Right renal cortex interstitium (tissue), 3 donors: ENCODE data around the gene FCAMR. TPM values are rescaled to one million over a fixed set of nuclear protein-coding genes. Genes with fewer than 3 reads are reported as not detected.
"Not testable (repeated sequence)": the region's sequence is repeated elsewhere in the genome, so short reads cannot be mapped to it uniquely, and the experiment has no call there.

ENCODE experiments used
- DNase-seq, 3 donors: peaks; one replicate each; pipeline ENCODE4 v3.0.0-alpha.2; 2013; ENCODE audit warnings: low read depth in 3 of 3, low spot score in 2 of 3
- polyA plus RNA-seq, 3 donors: library from polyadenylated mRNA; unstranded; fragments of 120-200 nt; gene quantifications; one replicate each; pipeline ENCODE4 v1.2.1, GENCODE V29; 2013; ENCODE audit not compliant: insufficient read length in 3 of 3

Gene FCAMR
- polyA plus RNA-seq, 3 donors: 5.9 to 12.5 (median 9.8) TPM

DNA sequence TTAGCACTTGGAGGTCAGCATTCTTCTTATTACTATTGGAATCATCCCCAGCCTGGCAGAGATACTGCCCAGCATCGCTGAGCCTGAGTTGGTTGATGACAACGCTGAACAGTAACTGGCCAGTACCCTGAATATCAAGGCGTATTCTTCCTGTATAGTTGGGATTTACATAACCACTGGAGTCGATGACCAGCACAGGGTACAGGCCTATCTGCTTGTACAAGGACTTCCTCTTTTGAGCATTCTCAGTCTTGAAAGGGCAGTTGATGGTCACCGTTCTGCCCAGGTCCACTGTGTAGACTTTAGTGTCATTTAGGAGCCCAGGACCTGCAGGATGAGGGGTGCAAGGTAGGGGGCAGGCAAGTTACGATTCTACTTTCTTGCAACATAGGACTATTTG, 32.8 kb downstream of the FCAMR start:
- no peak for DNase-seq

DNA sequence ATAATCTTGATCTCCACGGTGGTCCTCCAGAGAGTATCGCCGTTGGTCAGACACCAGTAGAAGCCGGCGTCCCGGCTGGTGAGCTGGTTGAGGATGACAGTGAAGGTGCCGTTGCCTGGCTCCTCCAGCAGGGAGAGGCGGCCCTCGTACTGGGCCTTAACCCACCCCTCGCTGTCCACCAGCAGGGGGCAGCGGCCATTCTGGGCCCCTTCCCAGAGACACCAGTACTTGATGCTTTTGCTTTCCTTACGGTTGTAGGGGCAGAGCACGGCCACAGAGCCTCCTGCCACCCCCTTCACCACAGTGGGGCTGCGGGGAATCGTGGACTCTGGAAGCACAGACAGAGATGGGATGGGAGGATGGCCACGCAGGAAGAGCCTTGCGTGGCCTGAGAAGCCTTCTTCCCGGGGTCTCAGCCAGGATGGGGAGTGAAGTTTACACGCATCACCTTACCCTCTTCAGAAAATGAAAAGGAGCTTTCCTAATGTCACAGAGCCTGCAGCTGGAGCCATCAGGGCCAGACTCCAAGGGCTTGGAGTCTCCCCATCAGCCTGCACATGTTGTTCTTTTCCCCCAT, 34.7 kb downstream of the FCAMR start:
- DNase-seq: no peak

DNA sequence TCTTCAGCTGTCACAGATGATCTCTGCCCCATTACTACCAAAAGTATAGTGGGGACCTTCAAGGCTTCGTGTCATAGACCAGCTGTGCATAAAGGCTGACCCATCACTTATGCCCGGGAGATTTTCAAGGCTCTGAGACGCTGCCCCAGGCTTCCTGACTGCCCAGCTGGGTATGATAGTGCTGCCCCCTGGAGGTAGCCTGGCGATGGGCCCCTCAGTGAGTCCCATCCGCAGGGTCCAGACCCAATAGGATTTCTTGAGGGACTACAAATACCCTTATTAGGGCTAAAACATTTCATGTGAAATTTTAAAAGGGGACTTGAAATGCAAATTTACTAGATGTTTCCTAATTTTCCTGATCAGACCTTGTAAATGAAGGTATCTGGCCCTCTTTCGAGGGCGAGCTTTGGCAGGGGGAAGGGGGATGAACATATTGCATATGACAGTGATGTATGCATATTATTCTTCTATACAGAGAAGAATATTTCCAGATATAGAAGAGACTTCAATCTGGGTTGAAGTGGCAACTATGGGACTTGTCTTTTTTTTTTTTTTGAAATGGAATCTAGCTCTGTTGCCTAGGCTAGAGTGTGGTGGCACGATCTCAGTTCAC, 36.8 kb downstream of the FCAMR start:
- DNase-seq: no peak

DNA sequence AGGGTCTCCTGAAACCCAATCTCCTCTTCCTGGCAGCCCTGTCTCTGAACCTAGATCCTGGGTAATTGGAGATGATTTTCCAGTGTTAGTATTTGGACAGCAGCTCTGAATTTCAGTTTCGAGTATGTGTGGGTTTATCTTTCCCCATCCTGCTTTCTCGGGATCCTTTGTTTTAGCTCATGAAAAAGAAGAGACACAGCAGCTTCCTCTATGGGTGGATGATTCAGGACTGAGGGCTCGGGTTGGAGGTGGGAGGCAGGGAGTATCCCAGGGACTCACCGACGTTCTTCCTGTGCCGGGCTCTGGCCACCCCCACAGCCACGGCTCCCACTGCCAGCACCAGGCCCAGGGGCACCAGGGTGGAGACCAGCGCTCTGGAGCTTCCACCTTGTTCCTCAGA, 38.1 kb downstream of the FCAMR start:
- DNase-seq: no peak

DNA sequence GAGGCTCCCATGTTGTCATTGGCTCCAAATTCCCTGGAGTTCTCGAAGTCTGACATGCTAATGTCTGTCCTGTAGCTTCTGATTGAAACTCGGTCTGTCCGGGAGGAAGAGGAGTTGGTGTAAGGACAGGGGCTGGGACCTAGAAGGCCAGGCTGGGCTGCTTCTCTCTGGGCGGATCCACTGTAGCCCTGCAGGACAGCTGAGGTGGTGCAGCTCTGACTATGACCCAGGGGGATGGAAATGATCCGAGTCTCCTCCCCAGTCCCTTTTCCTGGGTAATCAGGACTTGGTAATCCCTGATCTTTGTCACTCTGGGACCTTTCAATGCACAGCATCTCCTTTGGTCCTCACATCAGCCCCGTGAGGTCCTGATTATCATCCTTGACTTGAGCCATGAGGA, 38.6 kb downstream of the FCAMR start:
- no peak for DNase-seq

DNA sequence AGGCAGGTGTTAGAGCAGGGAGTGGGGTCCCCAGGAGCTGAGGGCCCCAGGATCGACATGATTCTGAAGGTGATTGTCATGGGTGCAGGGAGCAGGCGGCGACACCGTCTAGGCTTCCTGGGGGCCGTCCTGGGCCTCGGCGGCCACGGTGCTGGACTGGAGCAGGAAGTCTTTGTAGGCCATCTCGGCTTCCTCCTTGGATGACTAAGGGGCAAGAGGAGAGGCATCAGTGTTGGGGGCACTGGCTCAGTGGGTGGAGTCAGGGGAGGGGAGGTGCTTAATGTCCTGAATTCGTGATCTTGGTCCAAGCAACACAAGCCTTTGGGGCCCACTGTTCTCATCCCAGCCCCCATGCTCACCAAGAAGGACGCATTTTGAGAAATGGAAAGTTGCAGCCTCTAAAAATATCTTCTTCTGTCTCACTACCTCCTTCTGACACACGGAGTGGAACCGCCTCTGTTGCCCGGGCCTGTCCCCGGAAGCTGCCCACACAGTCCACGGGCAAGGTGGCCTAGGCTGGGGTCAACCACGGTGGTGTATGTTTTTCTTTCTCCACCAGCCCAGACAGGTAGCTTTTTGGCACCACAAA, 40.0 kb downstream of the FCAMR start:
- DNase-seq: no peak

DNA sequence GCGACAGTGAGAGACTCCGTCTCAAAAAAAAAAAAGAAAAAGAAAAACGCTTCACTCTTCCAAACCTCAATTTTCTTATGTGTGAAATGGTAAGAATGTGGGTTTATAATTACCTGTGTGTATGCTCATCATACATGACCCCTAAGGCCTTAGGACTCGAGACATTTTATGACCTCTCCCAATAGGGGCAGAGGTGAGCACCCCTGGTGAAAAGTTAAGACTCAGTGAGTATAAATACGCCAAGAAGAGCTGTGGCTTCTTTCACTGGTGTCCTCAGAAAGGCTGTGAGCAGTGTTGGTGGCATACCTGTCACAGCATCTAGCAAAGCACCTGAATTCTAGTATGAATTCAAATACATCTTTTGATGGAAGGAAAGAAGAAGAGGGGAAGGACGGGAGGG, 40.7 kb downstream of the FCAMR start:
- DNase-seq: no peak

DNA sequence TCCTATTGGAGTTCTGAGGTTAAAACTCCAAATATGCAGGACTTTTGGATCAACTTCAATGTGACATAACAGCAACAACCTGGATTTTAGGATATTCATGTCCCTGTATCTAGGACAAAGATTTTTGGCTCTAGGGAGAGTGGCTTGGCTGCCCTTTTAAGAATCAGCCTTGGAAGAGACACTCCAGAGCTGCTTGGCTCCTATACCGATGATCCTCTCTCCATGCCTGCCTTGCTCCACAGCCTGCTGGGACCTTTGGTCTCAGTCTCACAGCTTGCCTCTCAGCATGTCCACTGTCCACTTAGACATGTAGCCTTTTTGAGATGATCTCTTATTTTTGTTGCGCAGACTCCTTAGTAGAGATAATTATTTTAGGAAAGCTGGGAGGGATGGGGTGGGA, 44.0 kb downstream of the FCAMR start:
- DNase-seq: no peak

DNA sequence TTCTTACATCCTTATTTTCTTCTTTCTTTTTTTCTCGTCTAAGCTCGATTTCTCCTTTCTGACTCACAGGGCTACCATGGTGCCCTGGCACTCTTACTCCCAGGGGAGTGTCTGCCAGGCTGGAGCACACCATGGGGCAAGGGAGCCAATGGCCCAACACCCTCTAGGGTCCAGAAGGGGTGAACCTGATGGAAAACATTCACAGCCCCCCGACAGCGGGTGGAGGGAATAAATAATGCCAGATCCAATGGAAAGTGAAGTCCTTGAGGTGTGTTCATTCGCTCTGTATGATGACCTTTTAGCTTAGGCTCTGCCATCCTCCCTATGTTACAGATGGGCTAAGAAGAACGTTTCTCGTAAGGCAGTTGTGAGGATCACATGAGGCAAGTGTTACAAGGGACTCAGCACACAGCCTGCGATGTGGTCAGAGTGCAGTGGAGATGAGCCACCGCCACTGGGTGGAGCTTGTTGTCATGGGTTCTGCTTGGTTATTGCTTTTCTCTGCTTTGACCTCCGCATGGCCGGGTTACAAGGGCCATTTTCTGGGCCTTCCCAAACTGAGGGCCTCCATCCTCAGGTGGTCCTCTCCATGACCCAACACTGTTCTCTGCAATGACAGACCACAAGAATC, 45.0 kb downstream of the FCAMR start:
- DNase-seq: no peak

DNA sequence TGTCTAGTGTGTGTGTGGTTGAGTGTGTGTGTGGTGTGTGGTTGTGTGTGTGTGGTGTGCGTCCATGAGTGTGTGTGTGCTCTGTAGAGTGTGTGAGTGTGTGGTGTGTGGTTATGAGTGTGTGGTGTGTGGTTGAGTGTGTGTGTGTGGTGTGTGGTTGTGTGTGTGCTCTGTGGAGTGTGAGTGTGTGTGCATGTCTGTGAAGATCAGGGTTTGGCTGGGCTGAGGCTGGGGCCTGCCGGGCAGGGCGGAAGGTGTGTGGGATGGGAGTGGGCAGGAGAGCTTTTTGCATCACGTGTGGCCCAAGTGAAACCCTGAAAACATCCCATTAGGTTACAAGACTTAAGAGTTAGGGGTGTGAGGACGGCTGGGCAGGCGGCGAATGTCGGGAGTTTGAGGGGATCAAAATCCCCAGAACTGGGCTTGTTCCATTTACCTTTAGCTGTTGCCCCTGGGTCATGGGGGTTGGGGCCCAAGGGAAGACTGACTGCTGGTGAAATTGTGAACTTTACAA, 45.6 kb downstream of the FCAMR start:
- no peak for DNase-seq

DNA sequence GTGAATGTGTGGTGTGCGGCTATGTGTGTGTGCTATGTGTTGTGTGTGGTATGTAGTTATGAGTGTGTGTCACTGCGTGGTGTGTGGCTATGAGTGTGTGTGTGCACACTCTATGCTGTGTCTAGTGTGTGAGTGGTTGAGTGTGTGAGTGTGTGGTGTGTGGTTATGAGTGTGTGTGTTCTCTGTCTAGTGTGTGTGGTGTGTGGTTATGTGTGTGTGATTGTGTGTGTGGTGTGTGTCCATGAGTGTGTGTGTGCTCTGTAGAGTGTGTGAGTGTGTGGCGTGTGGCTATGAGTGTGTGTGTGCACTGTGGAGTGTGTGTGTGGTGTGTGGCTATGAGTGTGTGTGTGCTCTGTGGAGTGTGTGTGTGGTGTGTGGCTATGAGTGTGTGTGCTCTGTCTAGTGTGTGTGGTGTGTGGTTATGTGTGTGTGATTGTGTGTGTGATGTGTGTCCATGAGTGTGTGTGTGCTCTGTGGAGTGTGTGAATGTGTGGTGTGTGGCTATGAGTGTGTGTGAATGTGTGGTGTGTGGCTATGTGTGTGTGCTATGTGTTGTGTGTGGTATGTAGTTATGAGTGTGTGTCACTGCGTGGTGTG, 46.2 kb downstream of the FCAMR start:
- DNase-seq: not testable (repeated sequence)

DNA sequence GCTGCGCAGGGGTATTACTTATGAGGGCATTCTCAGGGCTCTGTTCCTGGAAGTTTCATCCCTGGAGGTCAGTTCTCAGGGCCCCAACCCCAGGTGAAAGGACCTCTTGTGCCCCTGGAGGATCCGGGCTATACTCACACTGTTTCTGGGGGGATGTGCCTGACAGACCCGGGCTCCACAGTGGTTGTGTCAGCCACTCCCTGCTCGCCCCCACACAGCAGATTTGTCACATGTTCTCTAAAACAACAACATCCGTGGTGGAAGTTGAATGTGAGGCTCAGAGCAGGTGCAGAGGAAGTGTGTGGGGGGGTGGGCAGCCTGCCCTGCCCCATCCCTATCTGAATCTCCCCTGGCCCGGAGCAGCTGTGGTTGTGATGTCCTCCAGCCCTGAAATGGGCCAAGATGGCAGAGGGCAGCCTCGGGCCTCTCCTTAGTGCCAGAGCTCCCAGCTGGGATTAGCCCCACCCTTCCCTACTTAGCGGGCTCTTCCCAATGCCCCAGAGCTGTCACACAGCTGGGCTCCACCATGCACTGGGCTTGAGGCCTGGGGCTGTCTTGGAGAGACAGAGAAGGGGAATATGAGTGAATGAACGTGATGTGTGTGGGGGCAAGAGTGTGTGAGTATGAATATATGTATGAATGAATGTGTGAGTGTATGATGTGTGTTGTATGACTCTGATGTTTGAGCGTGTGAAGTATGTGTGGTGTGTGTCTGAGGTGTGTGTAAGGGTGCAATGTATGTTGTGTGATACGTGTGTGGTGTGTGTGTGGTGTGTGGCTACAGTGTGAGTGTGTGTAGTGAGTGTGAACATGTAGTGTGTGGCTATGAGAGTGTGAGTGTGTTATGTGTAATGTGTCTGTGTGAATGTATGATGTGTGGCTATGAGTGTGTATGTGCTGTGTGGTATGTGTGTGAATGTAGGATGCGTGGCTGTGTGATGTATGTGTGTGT, 47.0 kb downstream of the FCAMR start:
- DNase-seq: no peak

DNA sequence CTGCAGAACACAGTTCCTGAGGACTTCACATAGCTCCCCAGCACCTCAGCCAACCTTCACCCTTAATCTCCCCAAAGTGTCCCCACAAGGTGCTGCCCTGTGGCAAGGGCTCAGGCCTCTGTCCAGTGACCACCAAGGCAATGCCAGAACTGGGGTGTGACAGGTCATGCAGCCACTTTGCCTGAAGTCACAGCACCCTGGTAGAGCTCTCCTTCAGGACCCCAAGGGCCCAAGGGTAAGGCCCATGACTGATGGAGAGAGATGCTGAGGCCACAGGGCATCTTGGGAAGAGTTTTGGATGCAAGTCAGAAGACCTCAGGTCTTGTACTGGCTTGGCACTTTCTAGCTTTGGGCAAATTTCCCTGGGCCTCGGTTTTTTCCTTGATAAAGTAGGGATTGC, 47.7 kb downstream of the FCAMR start:
- DNase-seq: no peak

DNA sequence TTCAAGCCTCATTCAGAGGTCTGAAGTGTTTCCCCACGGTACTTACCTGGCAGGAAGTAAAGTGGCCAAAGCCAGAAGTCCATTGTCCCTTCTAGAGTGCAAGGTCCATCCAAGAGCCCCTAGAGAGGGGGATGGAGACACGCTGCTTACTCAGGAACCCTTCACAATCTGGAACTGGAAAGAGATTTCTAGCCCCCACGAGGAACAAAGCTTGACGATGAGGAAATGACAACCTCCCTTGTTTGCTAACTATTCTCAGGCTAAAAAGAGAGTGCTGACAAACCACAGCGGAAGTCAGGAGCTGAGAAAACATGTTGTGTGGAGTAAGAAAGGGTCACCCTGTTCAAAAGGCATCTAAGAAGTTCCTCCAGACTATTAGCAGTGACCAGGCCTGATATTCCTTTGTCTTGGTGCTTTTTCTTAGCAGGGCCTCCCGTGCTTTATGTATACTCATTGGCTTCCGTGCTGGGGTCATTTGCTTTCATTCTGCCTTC, 48.4 kb downstream of the FCAMR start, which contains the start of gene FCMR:
TSS of gene FCMR (minus strand) at position 170 of the 494 bp plus-strand sequence. CDS start at position 83, 87 bp downstream.
- DNase-seq: no peak

DNA sequence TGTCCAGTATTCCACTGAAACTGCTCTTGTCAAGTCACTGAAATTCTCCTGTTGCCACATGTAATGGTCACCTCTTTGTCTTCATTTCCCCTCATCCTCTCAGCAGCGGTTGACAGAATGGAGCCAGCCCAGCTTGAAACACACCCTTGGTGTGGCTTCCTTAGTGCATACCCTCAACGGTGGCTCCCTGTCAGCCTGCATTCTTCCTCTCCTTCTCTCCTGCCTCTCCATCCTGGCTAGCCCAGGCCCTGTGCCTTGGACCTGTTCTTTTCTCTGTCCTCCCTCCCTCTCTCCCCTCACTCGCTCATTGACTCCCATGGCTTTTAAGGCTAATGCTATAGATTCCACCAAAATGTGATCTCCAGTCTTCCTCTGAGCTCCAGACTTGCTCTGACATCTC, 52.2 kb downstream of the FCAMR start:
- DNase-seq: no peak

DNA sequence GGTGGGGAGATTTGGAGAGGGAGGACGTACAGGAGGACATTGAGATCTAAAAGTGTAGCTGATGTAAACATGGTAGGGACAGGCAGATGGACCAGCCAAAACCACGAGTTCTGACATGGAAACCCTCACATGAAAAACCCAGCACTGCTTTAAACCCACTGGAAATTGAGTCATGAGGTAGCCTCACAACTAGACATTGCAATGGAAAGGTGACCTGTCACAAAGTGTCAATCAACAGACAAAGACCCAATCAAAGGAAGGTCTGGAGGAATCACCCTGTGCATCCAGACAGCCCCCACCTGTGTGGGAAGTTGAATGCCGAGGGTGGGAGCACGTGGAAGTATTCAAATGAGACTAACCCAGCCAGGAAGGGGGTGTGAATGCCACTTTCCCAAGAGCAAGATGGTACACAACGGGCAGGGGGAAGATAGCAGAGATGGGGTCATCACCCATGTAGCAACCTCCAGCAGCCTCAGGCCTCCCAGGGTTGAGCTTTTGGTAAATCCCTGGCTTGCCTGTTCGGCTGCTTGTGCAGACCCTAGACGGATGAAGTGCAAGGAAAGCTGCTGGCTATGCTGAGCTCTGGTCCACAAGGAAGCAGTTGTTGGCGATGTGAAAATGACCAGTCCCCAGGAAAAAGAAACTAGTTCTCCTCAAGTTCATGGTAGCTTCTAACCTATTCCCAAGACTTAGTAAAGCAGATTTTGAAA, 54.1 kb downstream of the FCAMR start:
- no peak for DNase-seq

DNA sequence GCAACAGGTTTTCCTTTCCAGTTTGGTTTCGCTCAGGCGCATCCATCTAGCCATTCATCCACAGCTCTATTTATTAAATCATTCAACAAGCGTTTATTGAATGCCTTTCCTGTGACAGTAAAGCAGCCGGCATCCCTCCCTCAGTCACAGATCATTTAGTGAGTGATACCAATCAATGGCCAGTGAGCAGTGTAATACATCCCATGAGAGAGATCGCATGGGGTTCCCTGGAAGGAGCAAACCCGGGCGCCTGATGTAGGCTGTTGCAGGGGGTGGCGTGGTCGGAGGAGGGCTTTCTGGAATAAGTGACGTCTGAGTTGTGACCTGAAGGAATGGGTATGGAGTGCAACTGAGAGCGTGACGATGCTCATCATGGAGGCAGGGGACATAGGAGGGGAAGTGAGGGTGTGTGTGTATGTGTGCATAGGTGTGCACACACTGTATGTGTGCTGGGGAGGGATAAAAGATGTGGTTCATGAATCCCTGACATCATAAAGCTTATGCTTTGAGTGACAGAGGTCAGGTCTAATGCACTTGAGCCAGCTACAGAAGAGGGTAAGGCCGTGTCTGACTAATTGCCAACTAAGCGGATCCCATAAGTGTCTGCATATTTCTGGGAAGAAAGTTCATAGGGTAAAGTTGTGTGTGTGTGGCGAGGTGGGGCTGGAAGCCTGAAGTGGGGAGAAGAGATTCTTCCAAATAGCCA, 55.1 kb downstream of the FCAMR start:
- DNase-seq: no peak

DNA sequence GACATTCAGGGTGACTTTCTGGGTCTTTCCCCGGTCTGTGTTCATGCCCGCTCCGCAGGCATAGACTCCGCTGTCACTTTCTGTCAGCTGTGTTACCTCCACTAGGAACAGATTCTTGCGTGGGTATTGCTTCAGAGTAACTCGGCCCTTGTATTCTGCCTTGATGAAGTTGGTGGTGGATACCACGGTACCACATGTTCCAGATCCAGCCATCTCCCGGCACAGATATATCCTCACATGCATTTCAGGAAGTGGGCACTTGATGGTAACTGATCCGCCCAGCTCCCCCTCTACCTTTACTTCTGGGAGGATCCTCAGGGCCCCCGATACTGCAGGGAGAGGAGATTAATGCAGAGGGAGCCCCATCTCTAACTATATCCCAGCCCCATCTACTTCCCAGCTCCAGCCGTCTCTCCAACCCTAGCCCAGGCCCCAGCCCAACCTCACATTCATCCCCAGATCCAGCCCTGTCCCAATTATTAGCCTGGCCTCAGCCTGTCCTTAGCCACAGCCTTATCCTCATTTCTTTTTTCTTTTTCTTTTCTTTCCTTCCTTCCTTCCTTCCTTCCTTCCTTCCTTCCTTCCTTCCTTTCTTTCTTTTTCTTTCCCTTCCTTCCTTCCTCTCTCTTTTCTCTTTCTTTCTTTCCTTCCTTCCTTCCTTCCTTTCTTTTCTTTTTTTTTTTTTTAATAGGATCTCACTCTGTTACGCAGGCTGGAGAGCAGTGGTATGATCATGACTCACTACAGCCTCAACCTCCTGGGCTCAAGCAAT, 56.3 kb downstream of the FCAMR start:
- DNase-seq: no peak
